ENCODE results near the gene LZIC.

- no peak for TF ChIP-seq EZH2 (IDR thresholded peaks at IDR 0.05; ENCODE audit: insufficient read depth, low read length)
- TF ChIP-seq CTCF (IDR thresholded peaks at IDR 0.05; ENCODE audit: insufficient read depth, low read depth, low read length) = no peak
These were observed 41.1 kb downstream of the LZIC start for GRCh38 chr1:9902060-9902452.
